NOMO-1 treated with DMSO at 0.1 percent for 48 hours (cell line): ENCODE data around the gene HHAT.
"Not testable (repeated sequence)": the region's sequence is repeated elsewhere in the genome, so short reads cannot be mapped to it uniquely, and the experiment has no call there.

Source experiments
- DNase-seq: peaks from one replicate; lab custom pipeline; 2025; ENCODE audit not compliant: unreplicated experiment; lab: John Stamatoyannopoulos, UW

The HHAT gene

GRCh38 chr1:210385228-210385627, 56.5 kb downstream of the HHAT start:
- no peak for DNase-seq

- DNase-seq: no peak
Measured at GRCh38 chr1:210394281-210394821, 65.6 kb downstream of the HHAT start.

GRCh38 chr1:210396541-210396940, 67.8 kb downstream of the HHAT start:
- no peak for DNase-seq

GRCh38 chr1:210397252-210397651, 68.5 kb downstream of the HHAT start:
- no peak for DNase-seq

GRCh38 chr1:210397681-210398080, 69.0 kb downstream of the HHAT start:
- DNase-seq: no peak

GRCh38 chr1:210398466-210398865, 69.8 kb downstream of the HHAT start:
- DNase-seq: no peak

DNA sequence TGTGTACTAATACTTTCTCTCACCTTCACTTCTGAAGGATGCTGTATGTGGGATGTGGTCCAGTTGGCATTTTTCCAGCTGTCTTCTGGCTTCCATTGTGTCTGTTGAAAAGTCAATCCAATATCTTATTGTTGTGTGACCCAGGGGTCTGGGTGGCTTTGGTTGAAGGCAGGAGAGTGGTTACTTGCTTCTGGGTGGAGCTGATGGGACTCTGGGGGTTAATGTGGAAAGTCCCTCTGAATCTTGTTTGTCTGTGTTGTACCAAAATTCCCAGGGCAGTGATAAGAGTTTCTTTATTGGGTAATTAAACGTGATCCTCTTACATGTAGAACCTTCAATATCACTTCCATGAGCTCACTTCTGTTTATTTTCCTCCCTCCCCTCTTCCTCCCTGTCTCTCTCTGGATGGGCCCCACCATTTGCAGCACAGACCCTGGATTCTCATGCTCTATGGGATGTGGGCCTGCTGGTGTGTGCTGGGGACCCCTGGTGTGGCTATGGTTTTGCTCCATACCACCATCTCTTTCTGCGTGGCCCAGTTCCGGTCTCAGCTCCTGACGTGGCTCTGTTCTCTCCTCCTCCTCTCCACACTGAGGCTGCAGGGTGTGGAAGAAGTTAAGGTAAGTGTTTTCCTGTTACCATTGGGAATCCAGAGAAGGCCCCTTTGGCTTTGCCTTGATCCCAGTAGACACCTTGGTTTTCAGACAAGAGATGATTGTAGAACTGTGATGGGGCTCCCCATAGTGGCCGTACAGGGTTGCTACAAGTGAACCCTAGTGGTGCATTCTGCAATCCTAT, 71.5 kb downstream of the HHAT start:
- DNase-seq: peak; percentile 33

GRCh38 chr1:210402560-210402959, 73.9 kb downstream of the HHAT start:
- no peak for DNase-seq

GRCh38 chr1:210405316-210405715, 76.6 kb downstream of the HHAT start:
- DNase-seq: no peak

DNA sequence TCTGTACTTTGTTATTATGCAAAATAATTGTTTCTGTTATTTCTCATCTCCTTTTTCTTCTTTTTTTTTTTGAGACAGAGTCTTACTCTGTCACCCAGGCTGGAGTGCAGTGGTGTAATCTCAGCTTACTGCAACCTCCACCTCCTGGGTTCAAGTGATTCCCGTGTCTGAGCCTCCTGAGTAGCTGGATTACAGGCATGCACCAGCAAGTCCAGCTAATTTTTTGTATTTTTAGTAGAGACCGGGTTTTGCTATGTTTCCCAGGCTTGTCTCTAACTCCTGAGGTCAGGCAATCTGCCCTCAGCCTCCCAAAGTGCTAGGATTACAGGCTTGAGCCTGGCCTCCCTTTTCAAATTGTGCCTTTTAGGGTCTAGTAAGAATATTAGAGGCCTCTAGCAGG, 77.6 kb downstream of the HHAT start:
- DNase-seq: not testable (repeated sequence)

- peak; percentile 49 for DNase-seq
Measured at GRCh38 chr1:210407207-210407886, 78.6 kb downstream of the HHAT start.

DNA sequence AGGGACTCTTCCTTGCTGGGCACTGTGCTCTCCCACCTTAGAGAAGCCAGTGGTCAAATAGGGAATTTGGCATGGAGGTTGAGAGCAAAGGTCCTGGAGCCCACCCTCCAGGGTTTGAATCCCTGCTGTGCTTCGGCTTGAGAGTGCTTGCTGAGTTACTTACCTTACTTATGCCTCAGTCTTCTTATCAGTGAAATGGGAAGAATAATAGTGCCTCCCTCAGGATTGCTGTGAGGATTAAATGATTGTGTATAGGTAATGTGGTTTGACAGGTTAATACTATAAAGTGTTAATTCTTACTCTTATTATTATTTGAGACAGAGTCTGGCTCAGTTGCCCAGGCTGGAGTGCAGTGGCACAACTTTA, 79.2 kb downstream of the HHAT start:
- no peak for DNase-seq

- no peak for DNase-seq
Measured at GRCh38 chr1:210412240-210412639, 83.5 kb downstream of the HHAT start.

DNA sequence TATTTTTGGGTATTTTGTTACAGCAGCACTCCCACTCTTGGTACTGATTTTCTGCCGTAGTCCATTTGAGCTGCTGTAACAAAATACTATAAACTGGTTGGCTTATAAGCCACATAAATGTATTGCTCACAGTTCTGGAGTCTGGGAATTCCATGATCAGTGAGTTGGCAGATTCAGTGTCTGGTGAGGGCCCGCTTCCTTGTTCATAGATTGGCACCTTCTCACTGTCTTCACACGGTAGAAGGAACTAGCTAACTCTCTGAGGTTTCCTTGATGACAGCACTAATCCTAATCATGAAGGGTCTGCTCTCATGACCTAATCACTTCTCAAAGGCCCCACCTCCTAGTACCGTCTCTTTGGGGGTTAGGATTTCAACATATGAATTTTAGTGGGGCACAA, 85.2 kb downstream of the HHAT start:
- DNase-seq: no peak

DNA sequence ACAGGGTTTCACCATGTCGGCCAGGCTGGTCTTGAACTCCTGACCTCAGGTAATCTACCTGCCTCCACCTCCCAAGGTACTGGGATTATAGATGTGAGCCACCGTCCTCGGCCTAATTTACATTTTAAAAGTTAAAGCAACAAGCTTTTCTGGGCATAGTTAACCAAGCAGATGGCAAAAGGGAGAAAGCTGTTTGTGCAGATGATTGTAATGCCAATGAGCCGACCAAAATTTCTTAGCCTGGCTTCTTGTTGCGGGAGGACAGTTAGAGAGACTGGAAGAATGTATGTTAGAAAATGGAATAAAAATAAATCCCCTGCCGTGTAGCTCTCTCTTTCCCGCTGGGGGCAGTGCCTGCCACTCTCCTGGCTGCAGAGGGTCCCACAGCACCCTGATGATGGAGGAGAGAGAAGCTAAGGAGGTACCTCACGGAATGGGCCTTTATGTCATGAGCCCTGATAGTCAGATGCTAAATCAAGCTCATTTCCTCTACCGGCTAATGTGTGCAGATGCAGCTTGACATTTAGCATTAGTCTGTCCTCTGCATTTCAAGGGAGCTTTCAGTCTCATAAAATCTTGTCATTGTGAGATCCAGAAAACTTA, 87.2 kb downstream of the HHAT start:
- DNase-seq: no peak

DNA sequence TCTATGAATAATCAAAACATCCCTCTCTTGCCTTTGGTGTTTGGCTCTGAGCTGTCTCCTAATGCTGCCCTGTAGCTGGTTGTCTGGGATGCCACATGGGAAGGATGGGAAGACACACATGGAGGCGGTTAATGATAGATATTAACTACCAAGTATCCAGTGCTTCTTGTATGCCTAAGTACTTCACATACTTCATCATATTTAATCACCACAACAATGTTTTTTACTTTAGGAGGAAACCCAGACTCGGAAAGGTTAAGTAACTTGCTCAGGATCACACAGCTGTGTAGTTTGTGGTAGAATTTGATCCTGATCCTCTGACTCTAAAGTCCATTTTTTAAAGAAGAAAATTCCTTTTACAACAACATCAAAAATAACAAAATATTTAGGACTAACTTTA, 88.0 kb downstream of the HHAT start:
- DNase-seq: no peak

DNA sequence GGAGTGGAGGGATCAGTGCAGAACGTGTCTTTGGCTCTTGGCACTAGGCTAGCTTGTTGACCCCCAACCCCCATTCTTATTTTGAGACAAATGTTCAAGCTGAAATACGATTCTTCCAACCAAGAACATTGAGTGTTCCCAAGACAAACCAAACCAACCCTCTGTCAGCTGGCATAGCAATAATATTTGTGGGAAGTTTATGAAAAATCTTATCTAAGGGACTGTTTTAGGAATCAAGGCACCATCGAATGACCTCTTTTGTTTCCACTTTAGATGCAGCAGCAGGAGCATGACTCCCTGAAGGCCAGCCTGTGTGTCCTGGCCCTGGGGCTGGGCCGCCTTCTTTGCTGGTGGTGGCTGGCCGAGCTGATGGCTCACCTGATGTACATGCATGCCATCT, 89.2 kb downstream of the HHAT start:
- no peak for DNase-seq

- DNase-seq: no peak
Measured at GRCh38 chr1:210418863-210419650, 90.4 kb downstream of the HHAT start.

- DNase-seq: not testable (repeated sequence)
Measured at GRCh38 chr1:210426696-210427095, 98.0 kb downstream of the HHAT start.

- no peak for DNase-seq
Measured at GRCh38 chr1:210428696-210429095, 100.0 kb downstream of the HHAT start.

DNA sequence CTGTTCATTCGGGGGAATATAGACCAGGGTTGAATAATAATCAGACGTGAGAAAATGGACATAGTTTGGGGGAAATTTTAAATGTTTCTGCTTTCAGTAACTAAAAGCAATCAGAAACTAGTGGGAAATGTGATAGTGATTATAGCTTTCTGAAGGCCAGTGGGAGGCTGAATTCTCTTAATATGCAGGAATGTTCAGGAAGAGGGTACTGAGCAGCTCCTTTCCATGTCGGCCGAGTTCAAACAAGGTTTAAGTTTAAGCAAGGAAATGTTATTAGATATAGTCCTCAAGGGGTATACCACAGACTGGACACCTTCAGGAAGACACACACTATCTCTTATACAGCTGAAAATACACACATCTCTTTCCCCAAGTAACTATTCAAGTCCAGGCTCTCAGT, 105.5 kb downstream of the HHAT start:
- no peak for DNase-seq
